ENCODE results near the gene CACNB4. TPM values are rescaled to one million over a fixed set of nuclear protein-coding genes. Genes with fewer than 3 reads are reported as not detected.
"Not testable (repeated sequence)": the region's sequence is repeated elsewhere in the genome, so short reads cannot be mapped to it uniquely, and the experiment has no call there.

The CACNB4 gene
- total RNA-seq, 2 experiments from 2014 or later = 0.06 to 0.76 TPM

DNA sequence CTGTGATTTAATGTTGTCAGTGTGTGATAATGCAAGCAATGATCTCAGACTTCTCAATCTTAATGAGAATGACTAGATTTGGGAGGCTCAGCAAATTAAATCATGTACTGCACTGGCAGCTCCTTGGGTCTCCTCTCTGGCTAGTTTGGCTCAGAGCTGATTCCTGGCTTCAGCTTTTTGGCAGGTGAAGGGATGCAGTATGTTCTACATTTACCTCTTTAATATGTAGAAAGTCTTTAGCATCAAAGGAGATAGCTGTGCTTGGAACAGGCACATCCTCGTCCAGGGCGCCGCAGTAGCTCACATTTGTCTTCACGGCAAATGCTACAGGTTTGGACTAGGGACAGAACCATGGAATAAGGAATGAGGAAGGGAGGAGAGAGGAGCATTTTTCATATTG is 218.3 kb downstream of the CACNB4 start:
- no peaks in the 10 kb centered on the region for H3K9me3 ChIP-seq (ENCODE audit: low read length)
- no peak for TF ChIP-seq EZH2phosphoT487 (IDR thresholded peaks at IDR 0.05; ENCODE audit: borderline replicate concordance, low read depth, low read length)
- TF ChIP-seq, protein P1, sequence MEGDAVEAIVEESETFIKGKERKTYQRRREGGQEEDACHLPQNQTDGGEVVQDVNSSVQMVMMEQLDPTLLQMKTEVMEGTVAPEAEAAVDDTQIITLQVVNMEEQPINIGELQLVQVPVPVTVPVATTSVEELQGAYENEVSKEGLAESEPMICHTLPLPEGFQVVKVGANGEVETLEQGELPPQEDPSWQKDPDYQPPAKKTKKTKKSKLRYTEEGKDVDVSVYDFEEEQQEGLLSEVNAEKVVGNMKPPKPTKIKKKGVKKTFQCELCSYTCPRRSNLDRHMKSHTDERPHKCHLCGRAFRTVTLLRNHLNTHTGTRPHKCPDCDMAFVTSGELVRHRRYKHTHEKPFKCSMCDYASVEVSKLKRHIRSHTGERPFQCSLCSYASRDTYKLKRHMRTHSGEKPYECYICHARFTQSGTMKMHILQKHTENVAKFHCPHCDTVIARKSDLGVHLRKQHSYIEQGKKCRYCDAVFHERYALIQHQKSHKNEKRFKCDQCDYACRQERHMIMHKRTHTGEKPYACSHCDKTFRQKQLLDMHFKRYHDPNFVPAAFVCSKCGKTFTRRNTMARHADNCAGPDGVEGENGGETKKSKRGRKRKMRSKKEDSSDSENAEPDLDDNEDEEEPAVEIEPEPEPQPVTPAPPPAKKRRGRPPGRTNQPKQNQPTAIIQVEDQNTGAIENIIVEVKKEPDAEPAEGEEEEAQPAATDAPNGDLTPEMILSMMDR (conservative IDR thresholded peaks at IDR 0.05; ENCODE audit: low read length) = no peak
- H2AFZ ChIP-seq (ENCODE audit: low read length) = no peak overlapping the region
- DNase-seq (ENCODE audit: low spot score) = no peak
- no peak overlapping the region for H3K4me2 ChIP-seq (ENCODE audit: low read length)
- H3K4me3 ChIP-seq (ENCODE audit: low read depth, low read length, poor library complexity, severe bottlenecking) = no peak overlapping the region
- no peaks in the 10 kb centered on the region for H3K79me2 ChIP-seq (ENCODE audit: insufficient read depth, low read depth, low read length)
- no peaks in the 10 kb centered on the region for H3K9me2 ChIP-seq (ENCODE audit: insufficient read depth, low read length)
- H4K20me1 ChIP-seq (ENCODE audit: insufficient read depth, low read length) = no peaks in the 10 kb centered on the region
- POLR2A ChIA-PET = interaction anchor here (1.0 kb wide), 1 partner anchor 16 kb away, joined by 4 read pairs; no protein-coding TSS in a partner anchor
- no peak overlapping the region for H3K27ac ChIP-seq (ENCODE audit: low read depth, low read length, poor library complexity, severe bottlenecking)
- no peaks in the 10 kb centered on the region for H3K36me3 ChIP-seq (ENCODE audit: insufficient read depth, low read length)
- BruUV-seq (replicated peaks) = no TSS peak
- no peaks in the 10 kb centered on the region for H3K4me1 ChIP-seq (ENCODE audit: insufficient read depth, low read length, poor library complexity, severe bottlenecking)
- CTCF ChIA-PET (ENCODE audit: unreplicated experiment) = no interaction called here
- intact Hi-C loops (cut with micrococcal nuclease; ENCODE audit: unreplicated experiment) = no loop called here

- intact Hi-C loops (cut with micrococcal nuclease; ENCODE audit: unreplicated experiment) = no loop called here
- no peaks in the 10 kb centered on the region for H3K9me2 ChIP-seq (ENCODE audit: insufficient read depth, low read length)
- no peaks in the 10 kb centered on the region for H3K36me3 ChIP-seq (ENCODE audit: insufficient read depth, low read length)
- H3K4me2 ChIP-seq (ENCODE audit: low read length) = no peak overlapping the region
- H3K4me1 ChIP-seq (ENCODE audit: insufficient read depth, low read length, poor library complexity, severe bottlenecking) = no peaks in the 10 kb centered on the region
- H3K9me3 ChIP-seq (ENCODE audit: low read length) = no peaks in the 10 kb centered on the region
- no peaks in the 10 kb centered on the region for H4K20me1 ChIP-seq (ENCODE audit: insufficient read depth, low read length)
- DNase-seq (ENCODE audit: low spot score) = peak; percentile 7
- H3K4me3 ChIP-seq (ENCODE audit: low read depth, low read length, poor library complexity, severe bottlenecking) = no peak overlapping the region
- no peak for TF ChIP-seq EZH2phosphoT487 (IDR thresholded peaks at IDR 0.05; ENCODE audit: borderline replicate concordance, low read depth, low read length)
- TF ChIP-seq, protein P1 (conservative IDR thresholded peaks at IDR 0.05; ENCODE audit: low read length) = no peak
- POLR2A ChIA-PET = interaction anchor here (0.6 to 2.0 kb wide), 3 partner anchors 16 to 96 kb away, joined by 5 to 6 read pairs (median 6); no protein-coding TSS in a partner anchor
- H3K79me2 ChIP-seq (ENCODE audit: insufficient read depth, low read depth, low read length) = no peaks in the 10 kb centered on the region
- no peak overlapping the region for H3K27ac ChIP-seq (ENCODE audit: low read depth, low read length, poor library complexity, severe bottlenecking)
- no TSS peak for BruUV-seq (replicated peaks)
- H2AFZ ChIP-seq (ENCODE audit: low read length) = no peak overlapping the region
- CTCF ChIA-PET (ENCODE audit: unreplicated experiment) = no interaction called here
Observed at GRCh38 chr2:151878655-151879563, 219.9 kb downstream of the CACNB4 start.

- Histone ChIP-seq H3K9me3 (ENCODE audit: low read length) (no peaks in the 10 kb centered on the region), H2AFZ (ENCODE audit: low read length) (no peak overlapping the region), H3K9me2 (ENCODE audit: insufficient read depth, low read length) (no peaks in the 10 kb centered on the region), H3K4me1 (ENCODE audit: insufficient read depth, low read length, poor library complexity, severe bottlenecking) (no peaks in the 10 kb centered on the region), H4K20me1 (ENCODE audit: insufficient read depth, low read length) (no peaks in the 10 kb centered on the region), H3K27ac (ENCODE audit: low read depth, low read length, poor library complexity, severe bottlenecking) (no peak overlapping the region), H3K79me2 (ENCODE audit: insufficient read depth, low read depth, low read length) (no peaks in the 10 kb centered on the region), H3K36me3 (ENCODE audit: insufficient read depth, low read length) (no peaks in the 10 kb centered on the region), H3K4me3 (ENCODE audit: low read depth, low read length, poor library complexity, severe bottlenecking) (no peak overlapping the region), H3K4me2 (ENCODE audit: low read length) (no peak overlapping the region)
- no peak for TF ChIP-seq EZH2phosphoT487 (IDR thresholded peaks at IDR 0.05; ENCODE audit: borderline replicate concordance, low read depth, low read length)
- TF ChIP-seq, protein P1 (conservative IDR thresholded peaks at IDR 0.05; ENCODE audit: low read length) = no peak
- DNase-seq (ENCODE audit: low spot score) = no peak
- intact Hi-C loops (cut with micrococcal nuclease; ENCODE audit: unreplicated experiment) = no loop called here
- BruUV-seq (replicated peaks) = no TSS peak
- CTCF ChIA-PET (ENCODE audit: unreplicated experiment) = no interaction called here
- POLR2A ChIA-PET = interaction anchor here (0.6 to 2.0 kb wide), 4 partner anchors 16 to 97 kb away, joined by 5 to 6 read pairs (median 6); no protein-coding TSS in a partner anchor
Observed at GRCh38 chr2:151878204-151878603, 220.6 kb downstream of the CACNB4 start.

GRCh38 chr2:151875631-151876030 is 223.2 kb downstream of the CACNB4 start:
- H3K27ac ChIP-seq (ENCODE audit: low read depth, low read length, poor library complexity, severe bottlenecking); H3K9me3 ChIP-seq (ENCODE audit: low read length); H3K79me2 ChIP-seq (ENCODE audit: insufficient read depth, low read depth, low read length); H2AFZ ChIP-seq (ENCODE audit: low read length); H4K20me1 ChIP-seq (ENCODE audit: insufficient read depth, low read length); H3K4me3 ChIP-seq (ENCODE audit: low read depth, low read length, poor library complexity, severe bottlenecking); BruUV-seq (replicated peaks); H3K4me2 ChIP-seq (ENCODE audit: low read length); DNase-seq (ENCODE audit: low spot score); POLR2A ChIA-PET; H3K36me3 ChIP-seq (ENCODE audit: insufficient read depth, low read length); H3K9me2 ChIP-seq (ENCODE audit: insufficient read depth, low read length); CTCF ChIA-PET (ENCODE audit: unreplicated experiment); intact Hi-C loops (cut with micrococcal nuclease; ENCODE audit: unreplicated experiment); H3K4me1 ChIP-seq (ENCODE audit: insufficient read depth, low read length, poor library complexity, severe bottlenecking): not testable (repeated sequence)

Measured in OCI-LY7 (cell line).